ENCODE results near the gene CCDC142. TPM values are rescaled to one million over a fixed set of nuclear protein-coding genes. Genes with fewer than 3 reads are reported as not detected.
A peak's percentile ranks its signal among the peaks of the same experiment; 100 is the strongest.

CCDC142 gene
- 10.7 and 15.0 TPM in 2 replicates for total RNA-seq (2014; rRNA removed; shearing (Covaris generic); ENCODE audit: low replicate concordance)

GRCh38 chr2:74482801-74483674, at the start of gene CCDC142, which contains the start of gene TTC31:
Gene CCDC142 (minus strand): TSS chr2:74482998. CDS start chr2:74482837, 161 bp downstream.
Gene TTC31 (plus strand): TSS chr2:74483081. CDS start chr2:74483096, 15 bp downstream.
- in situ Hi-C loops (cut with HindIII; ENCODE audit: low pct_unique_long_range_greater_than_20kb, low sequenced_read_pairs), result no loop called here
- DNase-seq (ENCODE audit: low read depth), result peak; percentile 95

- DNase-seq (ENCODE audit: low read depth), result peak; percentile 43
- in situ Hi-C loops (cut with HindIII; ENCODE audit: low pct_unique_long_range_greater_than_20kb, low sequenced_read_pairs), result no loop called here
These were observed 49.4 kb upstream of the CCDC142 start for GRCh38 chr2:74532222-74532621.

- in situ Hi-C loops (cut with HindIII; ENCODE audit: low pct_unique_long_range_greater_than_20kb, low sequenced_read_pairs), result no loop called here
These were observed 48.9 kb upstream of the CCDC142 start for GRCh38 chr2:74531666-74532065.

DNA sequence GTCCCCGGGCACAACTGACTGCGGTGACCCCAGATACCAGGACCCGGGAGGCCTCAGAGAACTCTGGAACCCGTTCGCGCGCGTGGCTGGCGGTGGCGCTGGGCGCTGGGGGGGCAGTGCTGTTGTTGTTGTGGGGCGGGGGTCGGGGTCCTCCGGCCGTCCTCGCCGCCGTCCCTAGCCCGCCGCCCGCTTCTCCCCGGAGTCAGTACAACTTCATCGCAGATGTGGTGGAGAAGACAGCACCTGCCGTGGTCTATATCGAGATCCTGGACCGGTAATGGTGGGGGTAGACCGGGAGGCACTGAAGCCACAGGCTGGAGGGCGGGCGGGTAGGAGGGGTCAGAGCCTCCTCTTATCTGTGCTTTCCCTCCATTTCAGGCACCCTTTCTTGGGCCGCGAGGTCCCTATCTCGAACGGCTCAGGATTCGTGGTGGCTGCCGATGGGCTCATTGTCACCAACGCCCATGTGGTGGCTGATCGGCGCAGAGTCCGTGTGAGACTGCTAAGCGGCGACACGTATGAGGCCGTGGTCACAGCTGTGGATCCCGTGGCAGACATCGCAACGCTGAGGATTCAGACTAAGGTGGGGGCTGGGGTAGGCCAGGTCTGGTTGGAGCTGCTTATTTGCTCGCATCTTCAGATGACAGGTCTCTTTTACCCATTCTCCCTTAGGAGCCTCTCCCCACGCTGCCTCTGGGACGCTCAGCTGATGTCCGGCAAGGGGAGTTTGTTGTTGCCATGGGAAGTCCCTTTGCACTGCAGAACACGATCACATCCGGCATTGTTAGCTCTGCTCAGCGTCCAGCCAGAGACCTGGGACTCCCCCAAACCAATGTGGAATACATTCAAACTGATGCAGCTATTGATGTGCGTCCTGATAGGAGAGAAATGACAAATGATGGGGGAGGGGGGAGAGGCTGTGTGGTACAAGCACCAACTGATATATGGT, 47.7 kb upstream of the CCDC142 start:
- in situ Hi-C loops (cut with HindIII; ENCODE audit: low pct_unique_long_range_greater_than_20kb, low sequenced_read_pairs), result no loop called here
- peak; percentile 26 for DNase-seq (ENCODE audit: low read depth)

More at GRCh38 chr2:74531666-74532065, 48.9 kb upstream of the CCDC142 start:
- no peak for DNase-seq (ENCODE audit: low read depth)

DNA sequence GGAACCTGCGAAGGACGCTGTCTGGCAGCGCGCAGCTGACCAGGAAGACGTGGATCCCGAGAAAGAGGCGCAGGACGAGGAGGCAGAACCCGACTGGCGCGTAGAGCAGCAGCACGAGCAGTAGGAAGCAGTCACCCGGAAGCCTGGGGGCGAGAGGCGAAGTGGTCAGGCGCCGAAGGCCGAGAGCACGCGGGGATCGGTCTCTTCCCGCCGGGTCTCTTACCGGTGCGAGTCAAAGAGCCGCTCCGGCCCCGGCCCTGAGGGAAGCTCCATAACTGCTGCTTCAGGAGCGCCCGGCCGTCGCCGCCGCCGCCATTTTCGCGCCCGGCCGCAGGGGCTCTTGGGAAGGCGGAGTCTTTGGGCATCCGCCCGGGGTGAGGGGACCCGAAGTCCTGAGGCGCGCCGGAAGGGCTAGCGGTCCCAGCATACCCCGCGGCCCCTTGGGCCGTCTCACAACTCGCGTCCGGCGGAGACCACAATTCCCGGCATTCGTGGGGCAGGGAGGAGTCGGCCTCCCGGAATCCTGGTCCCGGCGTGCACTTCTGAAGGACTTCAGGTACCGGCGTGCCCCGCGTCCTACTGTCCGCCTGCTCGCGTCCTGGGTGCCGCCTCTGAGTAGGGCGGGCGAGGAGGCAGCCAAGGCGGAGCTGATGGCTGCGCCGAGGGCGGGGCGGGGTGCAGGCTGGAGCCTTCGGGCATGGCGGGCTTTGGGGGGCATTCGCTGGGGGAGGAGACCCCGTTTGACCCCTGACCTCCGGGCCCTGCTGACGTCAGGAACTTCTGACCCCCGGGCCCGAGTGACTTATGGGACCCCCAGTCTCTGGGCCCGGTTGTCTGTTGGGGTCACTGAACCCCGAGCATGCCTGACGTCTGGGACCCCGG, 46.8 kb upstream of the CCDC142 start, which contains the start of the genes AUP1 and HTRA2:
Gene AUP1, minus strand, starts transcription at position 350 of the 882 bp plus-strand sequence. Its CDS starts 77 bp downstream, at position 273.
Gene HTRA2, plus strand, starts transcription at position 577 of the 882 bp plus-strand sequence. Its CDS starts 74 bp downstream, at position 651.
- in situ Hi-C loops (cut with HindIII; ENCODE audit: low pct_unique_long_range_greater_than_20kb, low sequenced_read_pairs), result no loop called here
- peak; percentile 98 for DNase-seq (ENCODE audit: low read depth)

DNA sequence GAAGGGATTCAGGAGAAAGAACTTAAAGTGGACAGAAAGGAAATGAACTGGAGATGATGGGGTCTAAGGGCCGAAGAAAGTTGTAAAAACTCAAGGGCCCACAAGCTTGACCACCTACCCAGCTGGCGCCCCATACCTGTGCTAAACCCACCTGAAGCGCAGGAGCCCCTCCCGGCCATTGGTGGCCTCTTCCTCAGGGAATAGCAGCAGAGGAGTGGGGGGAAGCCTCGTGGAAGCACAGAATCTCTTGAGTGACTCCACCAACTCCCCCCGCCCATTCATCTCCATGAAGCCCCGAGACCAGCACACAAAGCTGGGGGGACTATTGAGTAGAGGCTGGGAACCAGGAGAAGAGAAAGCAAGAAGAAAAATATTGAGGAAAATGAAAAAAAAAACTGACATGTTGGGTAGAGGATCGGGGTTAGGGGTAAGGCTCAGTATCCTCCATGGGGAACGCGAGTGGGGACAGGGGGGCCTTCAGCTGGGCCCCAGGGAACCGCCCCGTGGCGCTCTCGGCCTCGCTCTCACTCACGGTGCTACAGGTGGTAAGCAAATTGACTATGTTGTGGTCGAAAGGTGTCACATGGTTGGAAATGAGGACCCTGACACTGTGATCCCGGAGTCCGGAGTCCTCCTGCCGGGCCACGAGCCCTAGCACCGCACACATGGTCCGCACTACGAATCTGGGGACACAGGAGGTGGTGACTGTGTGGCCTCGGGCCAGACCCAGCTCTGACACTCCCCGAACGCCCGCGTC, 46.0 kb upstream of the CCDC142 start:
- in situ Hi-C loops (cut with HindIII; ENCODE audit: low pct_unique_long_range_greater_than_20kb, low sequenced_read_pairs), result no loop called here
- no peak for DNase-seq (ENCODE audit: low read depth)

DNA sequence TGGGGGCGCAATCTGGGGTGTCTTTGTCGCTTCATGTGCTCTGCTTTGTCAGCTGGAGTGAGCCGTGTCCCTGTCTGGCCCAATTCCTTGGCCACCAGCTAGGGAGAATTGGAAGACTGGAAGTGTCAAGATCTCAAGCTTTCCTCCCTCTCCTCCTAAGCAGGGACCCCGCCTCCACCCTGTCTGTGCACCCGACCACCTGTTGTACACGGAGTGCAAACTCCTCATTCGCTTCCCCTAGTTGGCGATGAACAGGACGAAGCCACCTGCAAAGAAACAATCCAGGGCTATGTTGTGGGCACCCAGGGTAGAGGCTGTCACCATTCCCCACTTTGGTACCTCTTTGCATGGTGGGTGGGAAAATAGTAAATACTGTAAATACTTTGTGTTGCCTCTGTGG, 44.9 kb upstream of the CCDC142 start:
- no peak for DNase-seq (ENCODE audit: low read depth)
- in situ Hi-C loops (cut with HindIII; ENCODE audit: low pct_unique_long_range_greater_than_20kb, low sequenced_read_pairs), result no loop called here

DNA sequence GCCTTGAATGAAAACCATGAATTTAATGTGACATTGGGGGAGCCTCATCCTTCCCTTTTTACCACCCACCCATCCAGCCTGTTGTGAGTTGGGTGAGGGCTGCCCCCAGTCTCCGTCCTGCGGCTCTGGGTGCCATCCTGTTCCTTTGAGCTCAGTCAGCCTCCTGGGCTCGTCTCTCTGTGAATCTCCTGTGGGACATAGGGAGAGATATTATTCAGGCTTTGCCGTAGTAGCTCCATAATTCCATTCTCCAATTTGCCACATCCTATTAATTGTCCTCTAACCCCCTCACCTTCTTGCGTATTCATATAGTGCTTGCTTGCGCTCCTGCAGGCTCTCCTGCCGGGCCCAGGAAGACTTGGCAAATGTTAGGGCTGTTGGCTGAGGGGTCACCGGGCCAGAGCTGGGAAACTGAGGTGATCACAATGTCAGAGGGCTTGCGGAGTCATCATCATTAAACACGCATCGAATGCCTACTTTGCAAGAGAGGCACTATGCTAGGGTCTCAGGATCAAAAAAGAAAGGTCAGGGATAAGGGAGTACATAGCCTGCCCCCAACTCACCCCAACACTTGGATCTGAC, 43.9 kb upstream of the CCDC142 start:
- in situ Hi-C loops (cut with HindIII; ENCODE audit: low pct_unique_long_range_greater_than_20kb, low sequenced_read_pairs), result no loop called here
- DNase-seq (ENCODE audit: low read depth), result no peak

- in situ Hi-C loops (cut with HindIII; ENCODE audit: low pct_unique_long_range_greater_than_20kb, low sequenced_read_pairs), result no loop called here
- peak; percentile 41 for DNase-seq (ENCODE audit: low read depth)
These were observed 43.2 kb upstream of the CCDC142 start, which contains the start of gene DQX1 for GRCh38 chr2:74525717-74526648. Gene DQX1 (minus strand): TSS chr2:74526231. CDS start chr2:74525729, 502 bp downstream.

- DNase-seq (ENCODE audit: low read depth), result no peak
- in situ Hi-C loops (cut with HindIII; ENCODE audit: low pct_unique_long_range_greater_than_20kb, low sequenced_read_pairs), result no loop called here
These were observed 42.3 kb upstream of the CCDC142 start for GRCh38 chr2:74524955-74525716.

DNA sequence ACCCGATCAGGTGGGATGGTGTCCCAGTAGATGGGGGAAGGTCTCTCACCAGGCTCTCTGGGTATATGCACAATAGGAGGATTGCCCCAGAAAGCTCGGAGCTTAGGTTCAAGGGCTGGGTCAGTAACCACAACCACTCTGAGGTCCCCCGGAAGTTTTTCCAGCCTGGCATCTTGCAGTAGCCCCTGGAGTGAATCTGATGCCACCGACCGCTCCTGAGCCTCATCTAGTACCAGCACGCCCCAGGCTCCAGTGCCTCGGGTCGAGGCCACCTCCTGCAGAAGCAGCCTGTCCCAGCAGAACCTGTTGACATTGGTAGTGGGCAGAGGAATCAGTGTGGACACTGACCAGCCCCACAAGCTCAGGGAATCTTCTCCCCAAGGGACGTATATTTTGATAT, 41.2 kb upstream of the CCDC142 start:
- in situ Hi-C loops (cut with HindIII; ENCODE audit: low pct_unique_long_range_greater_than_20kb, low sequenced_read_pairs), result no loop called here
- no peak for DNase-seq (ENCODE audit: low read depth)

GRCh38 chr2:74522516-74522915, 39.7 kb upstream of the CCDC142 start:
- in situ Hi-C loops (cut with HindIII; ENCODE audit: low pct_unique_long_range_greater_than_20kb, low sequenced_read_pairs), result no loop called here
- no peak for DNase-seq (ENCODE audit: low read depth)

DNA sequence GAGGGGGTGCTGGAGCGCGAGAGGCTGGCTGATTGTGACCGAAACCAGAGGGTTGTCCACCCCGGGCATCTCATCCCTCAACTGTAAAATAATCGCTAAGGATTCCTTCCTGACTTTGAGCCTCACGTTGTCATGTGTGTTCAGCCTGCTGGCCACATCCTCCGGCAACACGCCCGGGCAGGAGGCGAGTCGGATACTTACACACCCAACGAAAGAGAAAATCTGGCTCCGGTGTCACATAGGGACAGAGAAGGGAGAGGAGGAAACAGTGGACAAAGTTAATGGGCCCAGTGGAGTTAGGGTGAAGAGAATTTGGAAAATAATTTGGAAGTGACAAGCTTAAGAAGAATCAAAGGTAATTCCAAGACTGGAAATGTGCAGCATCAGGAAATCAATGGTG, 33.9 kb upstream of the CCDC142 start:
- in situ Hi-C loops (cut with HindIII; ENCODE audit: low pct_unique_long_range_greater_than_20kb, low sequenced_read_pairs), result no loop called here
- DNase-seq (ENCODE audit: low read depth), result no peak

GRCh38 chr2:74515981-74516633, 33.3 kb upstream of the CCDC142 start:
- in situ Hi-C loops (cut with HindIII; ENCODE audit: low pct_unique_long_range_greater_than_20kb, low sequenced_read_pairs), result no loop called here

More at GRCh38 chr2:74515981-74516633, 33.3 kb upstream of the CCDC142 start:
- DNase-seq (ENCODE audit: low read depth), result no peak

Measured in Caki2 (cell line).